Breast epithelium (tissue), 3 donors: Measurements from ENCODE around the gene WLS.

ENCODE experiments used
- POLR2A ChIP-seq: fragments of 450-650 bp; IDR thresholded peaks from one replicate; pipeline ENCODE4 v1.6.1; 2016; ENCODE audit warnings: antibody characterized with exemption, mild to moderate bottlenecking, moderate library complexity
- POLR2AphosphoS5 ChIP-seq, 3 donors: sonication (generic); formaldehyde crosslinking; IDR thresholded peaks; one replicate each; pipeline ENCODE4 v1.6.1; 2017; ENCODE audit warnings: antibody characterized with exemption in 3 of 3
- TF ChIP-seq, protein P1 (sequence below), 3 donors: fragments of 450-650 bp; IDR thresholded peaks; one replicate each; pipeline ENCODE4 v1.5.1; 2016 to 2017; ENCODE audit warnings: antibody characterized with exemption in 3 of 3, mild to moderate bottlenecking in 3 of 3, moderate library complexity in 3 of 3

DNA sequence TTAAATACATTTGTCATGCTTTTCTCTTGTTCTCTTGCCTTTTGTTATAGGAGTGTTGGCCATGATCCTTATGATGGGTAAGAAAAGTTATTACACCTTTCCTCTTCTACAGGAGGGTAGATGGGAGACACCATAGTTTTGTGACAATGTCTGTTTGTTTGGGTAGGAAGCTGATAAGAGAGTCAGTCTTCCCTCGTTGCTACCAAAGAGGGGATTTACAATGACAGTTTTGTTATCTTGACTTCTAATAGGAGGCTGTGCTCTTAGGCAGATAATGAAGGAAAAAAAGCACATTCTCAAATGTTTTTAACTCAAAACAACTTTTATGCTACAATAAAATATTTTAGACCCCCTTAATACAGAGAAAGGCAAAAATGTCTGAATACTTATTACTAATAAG, 48.0 kb upstream of the WLS start:
- TF ChIP-seq, protein P1, sequence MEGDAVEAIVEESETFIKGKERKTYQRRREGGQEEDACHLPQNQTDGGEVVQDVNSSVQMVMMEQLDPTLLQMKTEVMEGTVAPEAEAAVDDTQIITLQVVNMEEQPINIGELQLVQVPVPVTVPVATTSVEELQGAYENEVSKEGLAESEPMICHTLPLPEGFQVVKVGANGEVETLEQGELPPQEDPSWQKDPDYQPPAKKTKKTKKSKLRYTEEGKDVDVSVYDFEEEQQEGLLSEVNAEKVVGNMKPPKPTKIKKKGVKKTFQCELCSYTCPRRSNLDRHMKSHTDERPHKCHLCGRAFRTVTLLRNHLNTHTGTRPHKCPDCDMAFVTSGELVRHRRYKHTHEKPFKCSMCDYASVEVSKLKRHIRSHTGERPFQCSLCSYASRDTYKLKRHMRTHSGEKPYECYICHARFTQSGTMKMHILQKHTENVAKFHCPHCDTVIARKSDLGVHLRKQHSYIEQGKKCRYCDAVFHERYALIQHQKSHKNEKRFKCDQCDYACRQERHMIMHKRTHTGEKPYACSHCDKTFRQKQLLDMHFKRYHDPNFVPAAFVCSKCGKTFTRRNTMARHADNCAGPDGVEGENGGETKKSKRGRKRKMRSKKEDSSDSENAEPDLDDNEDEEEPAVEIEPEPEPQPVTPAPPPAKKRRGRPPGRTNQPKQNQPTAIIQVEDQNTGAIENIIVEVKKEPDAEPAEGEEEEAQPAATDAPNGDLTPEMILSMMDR (IDR thresholded peaks at IDR 0.05), result no peak
- TF ChIP-seq POLR2A (no peak), POLR2AphosphoS5 (IDR thresholded peaks at IDR 0.05) (no peak)
